Glomerular visceral epithelial cell (primary cell): Measurements from ENCODE around the gene ZDHHC8.

ENCODE experiments used
- DNase-seq: peaks from one replicate; pipeline ENCODE4 v3.0.0-alpha.2; 2016; ENCODE audit errors: extremely low spot score

Gene ZDHHC8

GRCh38 chr22:20180640-20181039 lies 49.0 kb downstream of the ZDHHC8 start:
- DNase-seq, result no peak

GRCh38 chr22:20181194-20181883 lies 49.7 kb downstream of the ZDHHC8 start:
- no peak for DNase-seq

GRCh38 chr22:20181884-20182236 lies 50.3 kb downstream of the ZDHHC8 start:
- DNase-seq, result no peak

GRCh38 chr22:20182365-20182764 lies 50.8 kb downstream of the ZDHHC8 start:
- no peak for DNase-seq

- DNase-seq, result no peak
These were observed 51.5 kb downstream of the ZDHHC8 start for GRCh38 chr22:20183101-20183500.

- no peak for DNase-seq
These were observed 52.2 kb downstream of the ZDHHC8 start for GRCh38 chr22:20183823-20184222.

GRCh38 chr22:20184501-20185165 lies 53.0 kb downstream of the ZDHHC8 start:
- DNase-seq, result no peak

GRCh38 chr22:20185750-20186149 lies 54.1 kb downstream of the ZDHHC8 start:
- DNase-seq, result no peak

- DNase-seq, result no peak
These were observed 54.7 kb downstream of the ZDHHC8 start for GRCh38 chr22:20186183-20186870.

- no peak for DNase-seq
These were observed 55.4 kb downstream of the ZDHHC8 start for GRCh38 chr22:20186871-20187546.

GRCh38 chr22:20187777-20188566 lies 56.4 kb downstream of the ZDHHC8 start:
- no peak for DNase-seq

GRCh38 chr22:20188567-20188877 lies 56.9 kb downstream of the ZDHHC8 start:
- no peak for DNase-seq

- DNase-seq, result no peak
These were observed 59.5 kb downstream of the ZDHHC8 start for GRCh38 chr22:20191000-20191515.

- DNase-seq, result no peak
These were observed 60.2 kb downstream of the ZDHHC8 start for GRCh38 chr22:20191803-20192202.

GRCh38 chr22:20192293-20192971 lies 60.8 kb downstream of the ZDHHC8 start:
- no peak for DNase-seq

- DNase-seq, result no peak
These were observed 61.6 kb downstream of the ZDHHC8 start for GRCh38 chr22:20192972-20193760.

- DNase-seq, result no peak
These were observed 62.3 kb downstream of the ZDHHC8 start for GRCh38 chr22:20193761-20194494.

GRCh38 chr22:20194681-20195593 lies 63.3 kb downstream of the ZDHHC8 start:
- no peak for DNase-seq
